ENCODE data around the gene FOXK2. TPM values are rescaled to one million over a fixed set of nuclear protein-coding genes. Genes with fewer than 3 reads are reported as not detected.

Gene FOXK2
- total and polyA plus RNA-seq, 2 donors (not counting 3 experiments of a cell fraction or from before 2014, with no cell fraction given), result 33.4 to 79.3 TPM

GRCh38 chr17:82491196-82491530 lies 28.4 kb upstream of the FOXK2 start:
- Histone ChIP-seq H3K79me2 (ENCODE audit: control insufficient read depth, insufficient read depth, low read length) (no peaks in the 10 kb centered on the region), H4K20me1 (replicated peaks; ENCODE audit: control insufficient read depth, extremely low read depth, insufficient read depth, low read length) (no peaks in the 10 kb centered on the region), H3K9me3 (replicated peaks; ENCODE audit: control insufficient read depth, insufficient read depth, low read length) (no peaks in the 10 kb centered on the region), H3K27me3 (ENCODE audit: control insufficient read depth in 2 of 2, insufficient read depth in 2 of 2, low read length in 2 of 2) (no peaks in the 10 kb centered on the region), H3K27ac (ENCODE audit: insufficient read depth, low read depth, low read length) (no peak overlapping the region), H3K9me1 (replicated peaks; ENCODE audit: control insufficient read depth, extremely low read depth, insufficient read depth, low read length) (no peaks in the 10 kb centered on the region), H3K4me1 (ENCODE audit: control insufficient read depth, extremely low read depth, insufficient read depth, low read length) (no peaks in the 10 kb centered on the region), H3K4me3 (replicated peaks in 1 of 3; ENCODE audit: insufficient read depth in 1 of 3, low read depth in 1 of 3, low read length in 3 of 3) (no peak overlapping the region), H3K36me3 (ENCODE audit: control insufficient read depth in 2 of 2, extremely low read depth in 1 of 2, insufficient read depth in 2 of 2, low read length in 2 of 2) (peaks cover 2 to 15% of the 10 kb centered on the region in 2 experiments), H3K9ac (replicated peaks; ENCODE audit: extremely low read depth, insufficient read depth, low read length) (no peak overlapping the region), H3K4me2 (ENCODE audit: insufficient read depth, low read length) (no peak overlapping the region), H2AFZ (ENCODE audit: low read depth, low read length) (no peak overlapping the region)
- TF ChIP-seq MYC (IDR thresholded peaks at IDR 0.05; ENCODE audit: low read depth, low read length) (no peak), FOS (IDR thresholded peaks at IDR 0.05; ENCODE audit: borderline replicate concordance, insufficient read depth, low read length) (no peak), GATA2 (IDR thresholded peaks at IDR 0.05; ENCODE audit: insufficient read depth, insufficient read length, low read depth, low read length) (no peak), POLR2AphosphoS5 (IDR thresholded peaks at IDR 0.05; ENCODE audit: insufficient read depth, low read depth, low read length) (no peak), POLR2A (IDR thresholded peaks at IDR 0.05; ENCODE audit: low read depth, low read length) (no peak), JUN (IDR thresholded peaks at IDR 0.05; ENCODE audit: borderline replicate concordance, insufficient read depth, insufficient read length, low read depth) (no peak)
- DNase-seq (ENCODE audit: low read depth, low spot score) (no peak), FAIRE-seq (no peak)
- dilution Hi-C loops (cut with MboI; ENCODE audit: extremely low pct_ligation_motif_present, low sequenced_read_pairs), result no loop called here
- ChIA-PET POLR2A (no interaction called here), CTCF (no interaction called here)
- intact Hi-C loops (cut with micrococcal nuclease), result no loop called here
- no TSS peak for BruUV-seq (replicated peaks)

- ChIA-PET POLR2A (no interaction called here), CTCF (no interaction called here)
- Histone ChIP-seq H3K79me2 (ENCODE audit: control insufficient read depth, insufficient read depth, low read length) (no peaks in the 10 kb centered on the region), H3K27ac (ENCODE audit: insufficient read depth, low read depth, low read length) (no peak overlapping the region), H2AFZ (ENCODE audit: low read depth, low read length) (no peak overlapping the region), H3K9me1 (replicated peaks; ENCODE audit: control insufficient read depth, extremely low read depth, insufficient read depth, low read length) (no peaks in the 10 kb centered on the region), H3K9ac (replicated peaks; ENCODE audit: extremely low read depth, insufficient read depth, low read length) (no peak overlapping the region), H3K4me2 (ENCODE audit: insufficient read depth, low read length) (no peak overlapping the region), H4K20me1 (replicated peaks; ENCODE audit: control insufficient read depth, extremely low read depth, insufficient read depth, low read length) (no peaks in the 10 kb centered on the region), H3K36me3 (ENCODE audit: control insufficient read depth in 2 of 2, extremely low read depth in 1 of 2, insufficient read depth in 2 of 2, low read length in 2 of 2) (peaks cover under 1 to 11% of the 10 kb centered on the region in 2 experiments), H3K4me3 (replicated peaks in 1 of 3; ENCODE audit: insufficient read depth in 1 of 3, low read depth in 1 of 3, low read length in 3 of 3) (no peak overlapping the region), H3K27me3 (ENCODE audit: control insufficient read depth in 2 of 2, insufficient read depth in 2 of 2, low read length in 2 of 2) (no peaks in the 10 kb centered on the region), H3K9me3 (replicated peaks; ENCODE audit: control insufficient read depth, insufficient read depth, low read length) (no peaks in the 10 kb centered on the region), H3K4me1 (ENCODE audit: control insufficient read depth, extremely low read depth, insufficient read depth, low read length) (peaks cover under 1% of the 10 kb centered on the region)
- BruUV-seq (replicated peaks), result no TSS peak
- FAIRE-seq (no peak), DNase-seq (ENCODE audit: low read depth, low spot score) (no peak)
- intact Hi-C loops (cut with micrococcal nuclease), result no loop called here
- no peak for TF ChIP-seq CTCF (IDR thresholded peaks at IDR 0.05; ENCODE audit: extremely low read depth in 1 of 2, insufficient read depth in 1 of 2, low read depth in 1 of 2, low read length in 2 of 2)
- no peak for TF ChIP-seq FOS (IDR thresholded peaks at IDR 0.05; ENCODE audit: borderline replicate concordance, insufficient read depth, low read length)
- no peak for TF ChIP-seq POLR2AphosphoS5 (IDR thresholded peaks at IDR 0.05; ENCODE audit: insufficient read depth, low read depth, low read length)
- no peak for TF ChIP-seq MAX (IDR thresholded peaks at IDR 0.05; ENCODE audit: insufficient read depth, insufficient read length)
- no peak for TF ChIP-seq POLR2A (IDR thresholded peaks at IDR 0.05; ENCODE audit: low read depth, low read length)
- dilution Hi-C loops (cut with MboI; ENCODE audit: extremely low pct_ligation_motif_present, low sequenced_read_pairs), result no loop called here
Measured at GRCh38 chr17:82491533-82491932, 28.0 kb upstream of the FOXK2 start.

Measured in endothelial cell of umbilical vein (primary cell).